ENCODE results near the gene HORMAD2.

Gene HORMAD2

GRCh38 chr22:30143265-30143664 is 63.0 kb downstream of the HORMAD2 start:
- H4K20me1 ChIP-seq (ENCODE audit: insufficient read depth, low read length, poor library complexity, severe bottlenecking) = no peaks in the 10 kb centered on the region

GRCh38 chr22:30144391-30144790 is 64.1 kb downstream of the HORMAD2 start:
- Histone ChIP-seq H4K20me1 (ENCODE audit: insufficient read depth, low read length, poor library complexity, severe bottlenecking) (no peaks in the 10 kb centered on the region), H3K9me2 (replicated peaks; ENCODE audit: low read depth, low read length) (no peaks in the 10 kb centered on the region), H3K4me1 (ENCODE audit: insufficient read depth, low read length, poor library complexity, severe bottlenecking) (no peaks in the 10 kb centered on the region), H3K4me2 (ENCODE audit: low read depth, low read length, poor library complexity, severe bottlenecking) (no peak overlapping the region), H3K9ac (ENCODE audit: low read depth, low read length, poor library complexity, severe bottlenecking) (no peak overlapping the region), H3K9me3 (ENCODE audit: insufficient read depth, low read depth, low read length) (peaks cover 11% of the 10 kb centered on the region; the same call in 1 of the 2 replicates), H3F3A (ENCODE audit: low read depth) (no peaks in the 10 kb centered on the region), H3K36me3 (ENCODE audit: insufficient read depth, low read length) (no peaks in the 10 kb centered on the region), H2AFZ (ENCODE audit: low read length) (no peak overlapping the region), H3K79me2 (ENCODE audit: insufficient read depth, low read length) (no peaks in the 10 kb centered on the region), H3K4me3 (ENCODE audit: low read length, poor library complexity, severe bottlenecking) (no peak overlapping the region), H3K27me3 (ENCODE audit: insufficient read depth, low read length, poor library complexity, severe bottlenecking) (no peaks in the 10 kb centered on the region)
- TF ChIP-seq EZH2phosphoT487 (IDR thresholded peaks at IDR 0.05; ENCODE audit: borderline replicate concordance) (no peak), CTCF (conservative IDR thresholded peaks at IDR 0.05; ENCODE audit: low read length) (no peak)

More at GRCh38 chr22:30143265-30143664, 63.0 kb downstream of the HORMAD2 start:
- H3K4me2 ChIP-seq (ENCODE audit: low read depth, low read length, poor library complexity, severe bottlenecking) = no peak overlapping the region
- TF ChIP-seq CTCF (conservative IDR thresholded peaks at IDR 0.05; ENCODE audit: low read length) = no peak
- no peak for TF ChIP-seq EZH2phosphoT487 (IDR thresholded peaks at IDR 0.05; ENCODE audit: borderline replicate concordance)
- H3K4me1 ChIP-seq (ENCODE audit: insufficient read depth, low read length, poor library complexity, severe bottlenecking) = no peaks in the 10 kb centered on the region
- no peaks in the 10 kb centered on the region for H3K9me2 ChIP-seq (replicated peaks; ENCODE audit: low read depth, low read length)
- no peaks in the 10 kb centered on the region for H3K36me3 ChIP-seq (ENCODE audit: insufficient read depth, low read length)
- no peaks in the 10 kb centered on the region for H3K27me3 ChIP-seq (ENCODE audit: insufficient read depth, low read length, poor library complexity, severe bottlenecking)
- no peak overlapping the region for H3K4me3 ChIP-seq (ENCODE audit: low read length, poor library complexity, severe bottlenecking)
- no peaks in the 10 kb centered on the region for H3K79me2 ChIP-seq (ENCODE audit: insufficient read depth, low read length)
- no peak overlapping the region for H3K9ac ChIP-seq (ENCODE audit: low read depth, low read length, poor library complexity, severe bottlenecking)
- H2AFZ ChIP-seq (ENCODE audit: low read length) = no peak overlapping the region
- H3F3A ChIP-seq (ENCODE audit: low read depth) = no peaks in the 10 kb centered on the region
- H3K9me3 ChIP-seq (ENCODE audit: insufficient read depth, low read depth, low read length) = peaks cover 11% of the 10 kb centered on the region; the same call in 1 of the 2 replicates

DNA sequence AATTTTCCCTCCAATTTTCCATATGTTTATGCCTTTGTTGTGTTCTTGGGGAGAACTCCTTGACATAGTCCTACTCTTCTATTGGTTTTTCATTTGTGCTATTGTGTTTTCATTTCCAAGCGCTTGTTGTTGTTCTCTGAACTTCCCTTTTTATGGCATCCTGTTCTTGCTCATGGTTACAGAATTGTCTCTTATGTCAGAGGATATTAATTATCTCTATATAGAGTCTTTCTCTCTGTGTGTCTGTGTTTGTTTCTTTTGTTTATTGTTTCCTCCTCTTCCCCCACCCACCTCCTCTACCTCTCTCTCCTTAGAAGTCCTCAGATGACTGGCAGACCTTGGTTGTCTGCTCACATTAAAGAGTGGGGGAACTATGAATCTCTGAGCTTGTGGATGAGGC is 69.9 kb downstream of the HORMAD2 start:
- Histone ChIP-seq H3K4me3 (ENCODE audit: low read length, poor library complexity, severe bottlenecking) (no peak overlapping the region), H3K79me2 (ENCODE audit: insufficient read depth, low read length) (no peaks in the 10 kb centered on the region), H3K9me3 (ENCODE audit: insufficient read depth, low read depth, low read length) (no peaks in the 10 kb centered on the region), H3K4me1 (ENCODE audit: insufficient read depth, low read length, poor library complexity, severe bottlenecking) (peaks cover 10% of the 10 kb centered on the region), H3K9ac (ENCODE audit: low read depth, low read length, poor library complexity, severe bottlenecking) (no peak overlapping the region), H3K4me2 (ENCODE audit: low read depth, low read length, poor library complexity, severe bottlenecking) (no peak overlapping the region), H3K9me2 (replicated peaks; ENCODE audit: low read depth, low read length) (no peaks in the 10 kb centered on the region), H4K20me1 (ENCODE audit: insufficient read depth, low read length, poor library complexity, severe bottlenecking) (no peaks in the 10 kb centered on the region), H3F3A (ENCODE audit: low read depth) (peaks cover 2% of the 10 kb centered on the region; the same call in 1 of the 2 replicates), H3K36me3 (ENCODE audit: insufficient read depth, low read length) (no peaks in the 10 kb centered on the region), H3K27me3 (ENCODE audit: insufficient read depth, low read length, poor library complexity, severe bottlenecking) (no peaks in the 10 kb centered on the region), H2AFZ (ENCODE audit: low read length) (no peak overlapping the region)
- TF ChIP-seq EZH2phosphoT487 (IDR thresholded peaks at IDR 0.05; ENCODE audit: borderline replicate concordance) (no peak), CTCF (conservative IDR thresholded peaks at IDR 0.05; ENCODE audit: low read length) (no peak)
